Neural cell (in vitro differentiated cells): Measurements from ENCODE around the gene XIAP.

ENCODE experiments used
- EP300 ChIP-seq: fragments of 450-650 bp; conservative IDR thresholded peaks from 2 replicates; pipeline ENCODE4 v1.6.1; 2014; ENCODE audit warnings: antibody characterized with exemption, mild to moderate bottlenecking, moderate library complexity; ENCODE audit not compliant: poor library complexity, severe bottlenecking
- POLR2AphosphoS5 ChIP-seq: IDR thresholded peaks from 2 replicates; pipeline ENCODE4 v1.6.1; 2012
- TAF1 ChIP-seq: IDR thresholded peaks from 2 replicates; pipeline ENCODE4 v1.6.1; 2012; ENCODE audit warnings: low read depth
- TF ChIP-seq, protein P1 (sequence below): fragments of 450-650 bp; IDR thresholded peaks from 2 replicates; pipeline ENCODE4 v1.5.1; 2014; ENCODE audit warnings: antibody characterized with exemption, mild to moderate bottlenecking, moderate library complexity; ENCODE audit not compliant: poor library complexity, severe bottlenecking

DNA sequence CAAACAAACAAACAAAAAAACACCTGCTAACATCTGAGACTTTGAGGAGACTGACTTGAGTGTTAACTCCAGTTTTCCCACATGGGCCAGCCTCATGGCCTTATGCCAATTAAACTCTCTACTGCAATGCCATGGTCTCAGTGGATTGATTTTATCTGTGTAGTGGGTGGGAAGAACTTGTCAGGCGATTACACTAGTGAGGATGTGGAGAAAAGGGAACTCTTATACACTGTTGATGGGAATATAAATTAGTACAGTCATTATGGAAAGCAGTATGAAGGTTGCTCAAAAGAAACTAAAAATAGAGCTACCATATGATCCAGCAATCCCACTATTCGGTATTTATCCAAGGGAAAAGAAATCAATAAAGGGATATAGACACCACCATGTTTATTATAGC is 12.8 kb upstream of the XIAP start:
- TF ChIP-seq TAF1 (no peak), EP300 (no peak), POLR2AphosphoS5 (no peak)
- TF ChIP-seq, protein P1, sequence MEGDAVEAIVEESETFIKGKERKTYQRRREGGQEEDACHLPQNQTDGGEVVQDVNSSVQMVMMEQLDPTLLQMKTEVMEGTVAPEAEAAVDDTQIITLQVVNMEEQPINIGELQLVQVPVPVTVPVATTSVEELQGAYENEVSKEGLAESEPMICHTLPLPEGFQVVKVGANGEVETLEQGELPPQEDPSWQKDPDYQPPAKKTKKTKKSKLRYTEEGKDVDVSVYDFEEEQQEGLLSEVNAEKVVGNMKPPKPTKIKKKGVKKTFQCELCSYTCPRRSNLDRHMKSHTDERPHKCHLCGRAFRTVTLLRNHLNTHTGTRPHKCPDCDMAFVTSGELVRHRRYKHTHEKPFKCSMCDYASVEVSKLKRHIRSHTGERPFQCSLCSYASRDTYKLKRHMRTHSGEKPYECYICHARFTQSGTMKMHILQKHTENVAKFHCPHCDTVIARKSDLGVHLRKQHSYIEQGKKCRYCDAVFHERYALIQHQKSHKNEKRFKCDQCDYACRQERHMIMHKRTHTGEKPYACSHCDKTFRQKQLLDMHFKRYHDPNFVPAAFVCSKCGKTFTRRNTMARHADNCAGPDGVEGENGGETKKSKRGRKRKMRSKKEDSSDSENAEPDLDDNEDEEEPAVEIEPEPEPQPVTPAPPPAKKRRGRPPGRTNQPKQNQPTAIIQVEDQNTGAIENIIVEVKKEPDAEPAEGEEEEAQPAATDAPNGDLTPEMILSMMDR = no peak
